HEK293T (cell line): ENCODE data around the gene TMEM60.

Experiments used
- CTCF ChIA-PET: fragments of 350-600 bp; formaldehyde crosslinking; extraction: SDS; loops from one replicate; lab custom pipeline; 2021; ENCODE audit warnings: antibody characterized with exemption, inconsistent platforms; lab: Yijun Ruan, JAX
- POLR2A ChIA-PET: fragments of 350-600 bp; formaldehyde crosslinking; extraction: SDS; loops from one replicate; lab custom pipeline; 2020; ENCODE audit warnings: antibody characterized with exemption, inconsistent platforms; lab: Yijun Ruan, JAX
- DNase-seq: peaks from one replicate; pipeline ENCODE4 v3.0.0; 2012; ENCODE audit warnings: mixed read lengths; ENCODE audit errors: extremely low spot score
- ARNT ChIP-seq: fragments of 450-650 bp; IDR thresholded peaks from 2 replicates; pipeline ENCODE4 v1.6.1; 2017; ENCODE audit warnings: mild to moderate bottlenecking
- BHLHE40 ChIP-seq: fragments of 450-650 bp; IDR thresholded peaks from 2 replicates; pipeline ENCODE4 v1.6.1; 2016; ENCODE audit warnings: mild to moderate bottlenecking, moderate library complexity, borderline replicate concordance
- CTBP1 ChIP-seq: fragments of 450-650 bp; IDR thresholded peaks from 2 replicates; pipeline ENCODE4 v1.6.1; 2016; ENCODE audit warnings: borderline replicate concordance
- ELF4 ChIP-seq: fragments of 450-650 bp; IDR thresholded peaks from 2 replicates; pipeline ENCODE4 v1.6.1; 2017; ENCODE audit warnings: antibody characterized with exemption
- FOXA1 ChIP-seq: fragments of 450-650 bp; IDR thresholded peaks from 2 replicates; pipeline ENCODE4 v1.6.1; 2016; ENCODE audit warnings: mild to moderate bottlenecking
- FOXK2 ChIP-seq: fragments of 450-650 bp; IDR thresholded peaks from 2 replicates; pipeline ENCODE4 v1.6.1; 2016; ENCODE audit warnings: mild to moderate bottlenecking
- FOXM1 ChIP-seq: fragments of 450-650 bp; IDR thresholded peaks from 2 replicates; pipeline ENCODE4 v1.6.1; 2017; ENCODE audit warnings: mild to moderate bottlenecking, borderline replicate concordance
- HDGF ChIP-seq: fragments of 450-650 bp; IDR thresholded peaks from 2 replicates; pipeline ENCODE4 v1.6.1; 2017; ENCODE audit warnings: antibody characterized with exemption, borderline replicate concordance
- L3MBTL2 ChIP-seq: fragments of 450-650 bp; conservative IDR thresholded peaks from 2 replicates; pipeline ENCODE4 v1.6.1; 2016; ENCODE audit warnings: mild to moderate bottlenecking
- LEF1 ChIP-seq: fragments of 450-650 bp; IDR thresholded peaks from 2 replicates; pipeline ENCODE4 v1.6.1; 2017; ENCODE audit warnings: mild to moderate bottlenecking, borderline replicate concordance
- NFRKB ChIP-seq: fragments of 450-650 bp; IDR thresholded peaks from 2 replicates; pipeline ENCODE4 v1.6.1; 2016; ENCODE audit warnings: mild to moderate bottlenecking, moderate library complexity
- PKNOX1 ChIP-seq: fragments of 450-650 bp; IDR thresholded peaks from 2 replicates; pipeline ENCODE4 v1.6.1; 2016
- SP1 ChIP-seq: fragments of 450-650 bp; IDR thresholded peaks from 2 replicates; pipeline ENCODE4 v1.6.1; 2017
- SUZ12 ChIP-seq: fragments of 450-650 bp; IDR thresholded peaks from 2 replicates; pipeline ENCODE4 v1.6.1; 2016; ENCODE audit warnings: mild to moderate bottlenecking
- TARDBP ChIP-seq: fragments of 450-650 bp; IDR thresholded peaks from 2 replicates; pipeline ENCODE4 v1.6.1; 2016
- ZNF384 ChIP-seq: fragments of 450-650 bp; IDR thresholded peaks from 2 replicates; pipeline ENCODE4 v1.6.1; 2016

TMEM60 gene

DNA sequence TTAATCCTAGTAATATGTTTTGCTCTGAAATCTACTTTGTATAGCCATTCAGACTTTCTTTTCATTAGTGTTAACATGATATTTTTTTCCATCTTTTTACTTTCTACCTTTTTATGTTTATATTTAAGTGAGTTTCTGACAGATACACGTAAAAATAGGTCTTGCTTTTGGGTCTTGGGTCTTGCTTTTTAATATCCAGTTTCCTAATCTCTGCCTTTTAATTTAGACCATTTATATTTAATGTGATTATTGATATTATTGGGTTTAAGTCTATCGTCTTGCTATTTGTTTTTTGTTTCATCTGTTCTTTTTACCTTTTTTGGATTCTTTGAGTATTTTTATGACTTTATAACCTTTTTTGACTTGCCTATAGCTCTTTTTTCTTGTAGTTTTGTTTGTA, 8.2 kb upstream of the TMEM60 start:
- no peak for TF ChIP-seq PKNOX1
- no peak for TF ChIP-seq L3MBTL2
- no peak for TF ChIP-seq ZNF384
- no peak for TF ChIP-seq ARNT
- TF ChIP-seq TARDBP: no peak
- TF ChIP-seq HDGF: no peak
- TF ChIP-seq FOXK2: no peak
- TF ChIP-seq ELF4: no peak
- TF ChIP-seq SP1: no peak
- TF ChIP-seq FOXA1: no peak
- no peak for DNase-seq
- CTCF ChIA-PET: no interaction called here
- POLR2A ChIA-PET: no interaction called here

- ChIA-PET CTCF (no interaction called here), POLR2A (no interaction called here)
- no peak for DNase-seq
- TF ChIP-seq FOXA1 (no peak), PKNOX1 (no peak), ELF4 (no peak)
Observed at GRCh38 chr7:77802557-77803405, 4.5 kb upstream of the TMEM60 start.

GRCh38 chr7:77800730-77801129, 2.5 kb upstream of the TMEM60 start:
- no peak for DNase-seq
- TF ChIP-seq PKNOX1 (no peak), ELF4 (no peak), SUZ12 (no peak), TARDBP (no peak), FOXA1 (no peak), FOXM1 (no peak), HDGF (no peak), LEF1 (no peak), L3MBTL2 (no peak), CTBP1 (no peak), ZNF384 (no peak), NFRKB (no peak), BHLHE40 (no peak), ARNT (no peak), SP1 (no peak), FOXK2 (no peak)
- ChIA-PET CTCF (no interaction called here), POLR2A (no interaction called here)

- no peak for TF ChIP-seq HDGF
- TF ChIP-seq ELF4: no peak
- TF ChIP-seq ZNF384: no peak
- TF ChIP-seq FOXM1: no peak
- TF ChIP-seq SP1: no peak
- TF ChIP-seq BHLHE40: no peak
- TF ChIP-seq SUZ12: no peak
- no peak for TF ChIP-seq NFRKB
- TF ChIP-seq CTBP1: no peak
- no peak for TF ChIP-seq L3MBTL2
- TF ChIP-seq PKNOX1: no peak
- TF ChIP-seq ARNT: no peak
- no peak for TF ChIP-seq FOXA1
- no peak for TF ChIP-seq FOXK2
- no peak for TF ChIP-seq LEF1
- no peak for TF ChIP-seq TARDBP
- ChIA-PET CTCF (no interaction called here), POLR2A (no interaction called here)
- no peak for DNase-seq
Observed at GRCh38 chr7:77800158-77800557, 1.9 kb upstream of the TMEM60 start.

DNA sequence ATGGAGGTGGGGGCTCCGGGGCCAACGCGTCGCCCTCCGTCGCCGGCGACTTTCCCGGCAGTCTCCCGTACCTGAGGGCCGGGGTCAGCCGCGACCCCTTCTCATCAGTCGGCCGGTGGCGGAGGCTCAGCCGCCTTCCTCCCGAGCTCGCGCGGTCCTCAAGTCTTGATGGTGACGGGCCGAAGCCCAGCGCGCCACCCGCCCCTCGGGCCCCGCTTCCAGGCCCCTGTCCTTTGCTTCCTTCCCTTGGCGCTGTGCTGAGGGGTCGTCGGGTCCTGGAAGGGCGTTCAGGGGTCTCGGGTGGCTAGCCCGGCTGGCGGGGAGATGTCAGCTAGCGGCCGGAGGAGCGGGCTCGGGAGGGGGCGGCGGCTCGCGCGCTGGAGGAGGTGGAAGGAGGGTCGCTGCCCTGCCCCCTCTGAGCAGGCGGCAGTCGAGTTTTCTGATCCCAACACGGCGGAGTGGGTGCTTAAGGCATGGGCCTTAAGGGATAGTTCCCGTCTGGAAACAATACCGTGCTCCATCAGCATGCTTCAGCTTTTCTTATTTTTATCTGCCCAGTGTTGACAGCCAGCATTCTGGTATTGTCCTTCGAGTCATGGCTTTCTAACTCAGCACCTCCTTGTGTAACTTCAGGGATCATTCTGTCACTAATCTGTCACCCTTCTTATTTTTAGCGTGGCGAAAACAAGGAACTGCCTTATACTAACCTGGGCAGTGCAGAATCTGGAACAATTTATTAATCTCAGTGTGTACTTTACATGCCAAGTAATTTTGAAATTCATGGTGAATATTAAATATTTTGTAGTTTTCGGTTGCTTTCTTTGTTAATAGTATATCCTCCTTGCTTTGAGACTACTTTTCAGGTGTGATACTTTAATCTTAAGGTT, 1.1 kb upstream of the TMEM60 start:
- peak; percentile 40 for DNase-seq
- POLR2A ChIA-PET: interaction anchor here (0.9 to 1.7 kb wide), 5 partner anchors 11 to 124 kb away, joined by 3 to 8 read pairs (median 5); partner anchors contain the start of gene RSBN1L
- CTCF ChIA-PET: no interaction called here
- TF ChIP-seq SUZ12 (no peak), ARNT (no peak), L3MBTL2 (peak; percentile 25), FOXA1 (no peak)
